H1 (cell line): ENCODE data around the gene MPPED1. TPM values are rescaled to one million over a fixed set of nuclear protein-coding genes. Genes with fewer than 3 reads are reported as not detected.
A peak's percentile ranks its signal among the peaks of the same experiment; 100 is the strongest.

Experiments used
- CTCF ChIA-PET: fragments of 300-600 bp; sonication (Branson Sonifier 250); formaldehyde crosslinking; loops from one replicate; lab custom pipeline; 2021; ENCODE audit not compliant: partially characterized antibody; lab: Charles Lee
- POLR2A ChIA-PET: fragments of 300-600 bp; sonication (Branson Sonifier 250); formaldehyde crosslinking; loops from one replicate; lab custom pipeline; 2021; ENCODE audit warnings: inconsistent platforms; ENCODE audit not compliant: partially characterized antibody; lab: Charles Lee
- DNase-seq, 2 experiments: peaks; one replicate each; pipeline versions ENCODE4 v3.0.0 to v3.0.0-alpha.2; 2010 to 2022; ENCODE audit warnings: low spot score in 2 of 2, low read depth in 1 of 2, mixed read lengths in 1 of 2
- FAIRE-seq: peaks from 2 replicates; lab custom pipeline; 2011; peaks lifted over from hg19 to GRCh38; lab: Jason Lieb, UNC
- H2AFZ ChIP-seq: 2 replicates; pipeline ENCODE4 v1.8.1; 2012; ENCODE audit warnings: low read length, inconsistent platforms
- H2AK5ac ChIP-seq: 2 replicates; pipeline ENCODE4 v1.6.1; 2013; ENCODE audit warnings: low read depth, low read length
- H2BK120ac ChIP-seq: replicated peaks from 2 replicates; pipeline ENCODE3; 2013; ENCODE audit warnings: low read depth, low read length, inconsistent platforms
- H2BK12ac ChIP-seq: 2 replicates; pipeline ENCODE4 v1.6.1; 2013; ENCODE audit warnings: low read depth, low read length
- H2BK15ac ChIP-seq: 2 replicates; pipeline ENCODE4 v1.6.1; 2013; ENCODE audit warnings: low read length
- H2BK20ac ChIP-seq: 2 replicates; pipeline ENCODE4 v1.6.1; 2013; ENCODE audit warnings: low read length
- H2BK5ac ChIP-seq: 2 replicates; pipeline ENCODE4 v1.6.1; 2013; ENCODE audit warnings: low read depth, low read length
- H3K14ac ChIP-seq: 2 replicates; pipeline ENCODE4 v1.6.1; 2013; ENCODE audit warnings: inconsistent platforms; ENCODE audit not compliant: insufficient read length
- H3K18ac ChIP-seq: 2 replicates; pipeline ENCODE4 v1.6.1; 2013; ENCODE audit warnings: low read length; ENCODE audit errors: extremely low read depth
- H3K23ac ChIP-seq: 2 replicates; pipeline ENCODE4 v1.6.1; 2013; ENCODE audit warnings: inconsistent platforms; ENCODE audit not compliant: insufficient read length
- H3K23me2 ChIP-seq: 2 replicates; pipeline ENCODE4 v1.6.1; 2013; ENCODE audit warnings: low read depth, low read length
- H3K27ac ChIP-seq: 2 replicates; pipeline ENCODE4 v1.6.1; 2011; ENCODE audit warnings: low read depth, low read length, inconsistent platforms
- H3K27me3 ChIP-seq, 4 experiments: replicated peaks in 1 of 4; 1 replicate in 1 of 4; 2 replicates in 3 of 4; pipeline versions ENCODE4 v1.6.1 to v1.8.1; 2011 to 2013; ENCODE audit warnings: low read length in 3 of 4, mild to moderate bottlenecking in 3 of 4, inconsistent platforms in 2 of 4, mixed read lengths in 2 of 4, moderate library complexity in 1 of 4; ENCODE audit not compliant: control insufficient read depth in 3 of 4, insufficient read depth in 3 of 4; ENCODE audit errors: extremely low read depth in 1 of 4
- H3K36me3 ChIP-seq, 4 experiments: 2 replicates each; pipeline versions ENCODE4 v1.6.1 to v1.8.1; 2011 to 2013; ENCODE audit warnings: mild to moderate bottlenecking in 4 of 4, low read length in 3 of 4, moderate library complexity in 2 of 4, control low read depth in 1 of 4, inconsistent platforms in 1 of 4; ENCODE audit not compliant: insufficient read depth in 4 of 4, control insufficient read depth in 2 of 4
- H3K4ac ChIP-seq: replicated peaks from 2 replicates; pipeline ENCODE3; 2013; ENCODE audit warnings: low read length, low read depth, mixed read lengths, inconsistent platforms; ENCODE audit not compliant: insufficient read length
- H3K4me1 ChIP-seq, 4 experiments: replicated peaks in 1 of 4; 1 replicate in 1 of 4; 2 replicates in 3 of 4; pipeline versions ENCODE4 v1.6.1 to v1.8.1; 2011 to 2013; ENCODE audit warnings: low read length in 3 of 4, inconsistent platforms in 2 of 4, mixed read lengths in 1 of 4; ENCODE audit not compliant: insufficient read depth in 4 of 4, control insufficient read depth in 3 of 4
- H3K4me2 ChIP-seq, 2 experiments: 2 replicates each; pipeline versions ENCODE4 v1.6.1 to v1.8.1; 2011 to 2013; ENCODE audit warnings: low read depth in 2 of 2, low read length in 2 of 2, control low read depth in 1 of 2, inconsistent platforms in 1 of 2, mild to moderate bottlenecking in 1 of 2; ENCODE audit not compliant: insufficient read depth in 1 of 2
- H3K4me3 ChIP-seq, 4 experiments: fragments of 200-600, 300-600 bp in 1 of 4; sonication (generic), shearing (Covaris generic), sonication (Bioruptor Twin) in 1 of 4; 2 replicates each; pipeline versions ENCODE4 v1.5.1 to v1.8.1; 2011 to 2016; ENCODE audit warnings: low read length in 4 of 4, low read depth in 3 of 4, control low read depth in 2 of 4, inconsistent platforms in 2 of 4, mild to moderate bottlenecking in 2 of 4, mixed read lengths in 1 of 4, moderate library complexity in 1 of 4; ENCODE audit not compliant: insufficient read depth in 2 of 4; ENCODE audit errors: extremely low read depth in 1 of 4
- H3K56ac ChIP-seq: replicated peaks from 2 replicates; pipeline ENCODE3; 2013; ENCODE audit warnings: low read depth, mild to moderate bottlenecking, mixed read lengths, low read length, inconsistent platforms; ENCODE audit not compliant: insufficient read length
- H3K79me1 ChIP-seq: 2 replicates; pipeline ENCODE4 v1.6.1; 2013; ENCODE audit warnings: low read depth, low read length, control low read depth
- H3K79me2 ChIP-seq, 2 experiments: 2 replicates each; pipeline versions ENCODE4 v1.6.1 to v1.8.1; 2012 to 2013; ENCODE audit warnings: low read length in 2 of 2, mild to moderate bottlenecking in 2 of 2, inconsistent platforms in 1 of 2; ENCODE audit not compliant: insufficient read depth in 2 of 2, control insufficient read depth in 1 of 2
- H3K9ac ChIP-seq, 4 experiments: replicated peaks in 1 of 4; 1 replicate in 1 of 4; 2 replicates in 3 of 4; pipeline versions ENCODE4 v1.6.1 to v1.8.1; 2011 to 2013; ENCODE audit warnings: low read depth in 3 of 4, low read length in 3 of 4, control low read depth in 2 of 4, mild to moderate bottlenecking in 2 of 4, moderate library complexity in 2 of 4, inconsistent platforms in 1 of 4; ENCODE audit errors: extremely low read depth in 1 of 4
- H3K9me3 ChIP-seq, 2 experiments: 2 replicates each; pipeline versions ENCODE4 v1.6.1 to v1.8.1; 2012 to 2013; ENCODE audit warnings: mild to moderate bottlenecking in 2 of 2, moderate library complexity in 2 of 2, control low read depth in 1 of 2, inconsistent platforms in 1 of 2, low read depth in 1 of 2, low read length in 1 of 2, mixed read lengths in 1 of 2; ENCODE audit not compliant: insufficient read depth in 2 of 2
- H4K20me1 ChIP-seq, 2 experiments: replicated peaks in 1 of 2; 2 replicates each; pipeline versions ENCODE3 to v1.8.1; 2011 to 2013; ENCODE audit warnings: inconsistent platforms in 2 of 2, low read length in 2 of 2, mild to moderate bottlenecking in 1 of 2; ENCODE audit not compliant: insufficient read depth in 2 of 2, control insufficient read depth in 1 of 2
- H4K5ac ChIP-seq: 2 replicates; pipeline ENCODE4 v1.6.1; 2013; ENCODE audit warnings: low read length, low read depth, mixed read lengths, inconsistent platforms; ENCODE audit not compliant: insufficient read length
- H4K8ac ChIP-seq: 2 replicates; pipeline ENCODE4 v1.8.0; 2013; ENCODE audit warnings: mild to moderate bottlenecking, moderate library complexity, low read length, inconsistent platforms; ENCODE audit not compliant: insufficient read depth; ENCODE audit errors: extremely low read depth
- H4K91ac ChIP-seq: replicated peaks from 2 replicates; pipeline ENCODE3; 2013; ENCODE audit warnings: low read length, mixed read lengths, inconsistent platforms; ENCODE audit not compliant: insufficient read length
- KDM1A ChIP-seq: fragments of 200-600, 300-600 bp; sonication (generic); IDR thresholded peaks from 2 replicates; pipeline ENCODE4 v1.7.1; 2016; ENCODE audit warnings: mild to moderate bottlenecking, low read length, borderline replicate concordance
- PHF8 ChIP-seq: fragments of 200-600 bp; sonication (generic); conservative IDR thresholded peaks from 2 replicates; pipeline ENCODE4 v1.7.1; 2012; ENCODE audit warnings: low read depth, mild to moderate bottlenecking, inconsistent platforms, low read length, moderate library complexity
- YY1 ChIP-seq: IDR thresholded peaks from 2 replicates; pipeline ENCODE4 v1.6.1; 2011; ENCODE audit warnings: low read depth, mild to moderate bottlenecking, low read length
- WGBS, 2 experiments: shearing (Covaris generic) in 1 of 2; methylation state at CpG; one replicate each; pipeline versions ENCODE4 v1.1.6 to v1.1.7; 2013 to 2015; ENCODE audit warnings: low lambda C conversion rate in 2 of 2, mixed read lengths in 2 of 2, inconsistent platforms in 1 of 2, low coverage in 1 of 2, missing lambda C conversion rate in 1 of 2; ENCODE audit not compliant: insufficient replicate concordance in 2 of 2, insufficient coverage in 1 of 2, insufficient read length in 1 of 2; ENCODE audit errors: extremely low coverage in 1 of 2, missing lambda C conversion rate in 1 of 2; 5-methylcytosine and 5-hydroxymethylcytosine counted together
- polyA plus RNA-seq, 7 experiments: library from polyadenylated mRNA; depleted of rRNA in 3 of 7; stranded (reverse) in 5 of 7; unstranded in 2 of 7; fragments of >200 nt in 5 of 7; fragments of 200-250 nt in 2 of 7; gene quantifications; 1 replicate in 5 of 7; 2 replicates in 1 of 7; 4 replicates in 1 of 7; pipeline versions ENCODE4 v1.2.1 to v1.2.3, GENCODE V29; 2011 to 2013; ENCODE audit warnings: missing spikeins in 2 of 7, mixed read lengths in 2 of 7
- total RNA-seq: library from RNA; stranded (reverse); fragmentation: NEBNext Ultra II Directional; extraction: Animal tissue kit (Norgen Biotek cat#: 25700); gene quantifications from 2 replicates; pipeline ENCODE4 v1.2.1, GENCODE V29; 2021

MPPED1 gene
- total and polyA plus RNA-seq, 2 of the 8 experiments (the other 6 are each of a cell fraction or from before 2014, with no cell fraction given): 0.29 to 0.37 TPM

DNA sequence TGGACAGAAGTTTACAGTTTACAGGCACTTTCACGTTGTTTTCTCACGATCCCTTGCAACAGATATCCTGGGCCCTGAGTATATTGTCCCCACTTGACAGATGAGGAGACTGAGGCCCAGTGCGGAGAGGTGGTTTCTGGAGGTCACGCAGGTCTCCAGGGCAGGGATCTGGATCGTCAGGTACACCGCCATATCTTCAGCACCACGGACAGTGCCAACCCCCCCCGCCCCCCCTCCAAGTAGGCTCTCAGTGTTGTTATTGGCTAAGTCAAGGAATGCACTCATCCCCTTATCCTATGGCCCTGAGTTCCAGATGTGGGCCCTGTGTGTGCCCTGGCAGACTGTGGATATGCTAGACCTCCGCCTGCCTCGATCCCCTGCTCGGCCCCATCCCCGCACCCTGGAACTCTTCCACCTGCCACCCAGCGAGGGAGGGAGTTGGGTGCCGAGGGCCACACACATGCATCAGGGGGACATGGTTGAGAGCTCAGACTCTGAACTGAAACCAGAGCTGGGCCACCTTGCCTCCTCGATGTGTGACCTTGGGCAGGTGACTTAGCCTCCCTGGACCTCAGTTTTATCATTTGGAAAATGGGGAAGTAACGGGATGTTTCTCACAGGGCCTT, 37.5 kb downstream of the MPPED1 start:
- Histone ChIP-seq H3K4me2 (no peak overlapping the region), H2BK120ac (no peak overlapping the region), H3K27ac (no peak overlapping the region), H3K18ac (no peak overlapping the region), H4K20me1 (no peaks in the 10 kb centered on the region), H2BK15ac (no peak overlapping the region), H4K91ac (no peak overlapping the region), H3K9me3 (no peaks in the 10 kb centered on the region), H2BK12ac (no peak overlapping the region), H3K4ac (no peak overlapping the region), H4K8ac (no peak overlapping the region), H4K5ac (no peak overlapping the region), H3K36me3 (no peaks in the 10 kb centered on the region), H3K4me1 (no peaks in the 10 kb centered on the region), H3K23ac (no peak overlapping the region), H3K79me1 (no peaks in the 10 kb centered on the region), H2AFZ (no peak overlapping the region), H3K23me2 (no peaks in the 10 kb centered on the region), H2AK5ac (no peak overlapping the region), H3K4me3 (no peak overlapping the region), H3K14ac (no peak overlapping the region), H3K9ac (no peak overlapping the region), H3K56ac (no peak overlapping the region), H2BK5ac (no peak overlapping the region), H2BK20ac (no peak overlapping the region), H3K27me3 (no peaks in the 10 kb centered on the region), H3K79me2 (no peaks in the 10 kb centered on the region)
- ChIA-PET POLR2A (no interaction called here), CTCF (interaction anchor here (1.0 to 2.7 kb wide), 2 partner anchors 9 to 21 kb away, joined by 3 to 11 read pairs; no protein-coding TSS in a partner anchor)
- TF ChIP-seq PHF8 (no peak), YY1 (0 out of 2 replicates have a peak, but pooled peaks have one; percentile 19), KDM1A (peak; percentile 61; the same call in 1 of the 2 replicates)
- WGBS, 2 experiments: 86% methylated on average over 11 of the region's 16 CpGs; no CpG with 5 or more reads in 1 of the 2 experiments
- peak in 1 of 2 experiments; percentile 7 for DNase-seq
- FAIRE-seq: no peak
